GM10248 (cell line): Measurements from ENCODE around the gene SLC37A1.

Source experiments
- CTCF ChIA-PET: fragments of 300-600 bp; sonication (Branson Sonifier 250); formaldehyde crosslinking; extraction: SDS; loops from one replicate; lab custom pipeline; 2021; ENCODE audit warnings: antibody characterized with exemption; lab: Yijun Ruan, JAX
- POLR2A ChIA-PET: fragments of 350-650 bp; sonication (Branson Sonifier 250); formaldehyde crosslinking; extraction: SDS; loops from one replicate; lab custom pipeline; 2020; ENCODE audit warnings: antibody characterized with exemption; lab: Yijun Ruan, JAX
- DNase-seq: peaks from one replicate; pipeline ENCODE4 v3.0.0; 2012; ENCODE audit errors: extremely low spot score
- CTCF ChIP-seq: IDR thresholded peaks from 2 replicates; pipeline ENCODE4 v1.5.1; 2012; ENCODE audit warnings: mild to moderate bottlenecking, low read depth; ENCODE audit errors: extremely low read depth, missing control alignments, control extremely low read depth

SLC37A1 gene

GRCh38 chr21:42575111-42575510 is 61.5 kb downstream of the SLC37A1 start:
- no peak for TF ChIP-seq CTCF
- DNase-seq: no peak
- POLR2A ChIA-PET: no interaction called here
- CTCF ChIA-PET: no interaction called here

GRCh38 chr21:42576639-42577038 is 63.0 kb downstream of the SLC37A1 start:
- TF ChIP-seq CTCF: no peak
- DNase-seq: no peak
- POLR2A ChIA-PET: no interaction called here
- CTCF ChIA-PET: no interaction called here

- CTCF ChIA-PET: interaction anchor here (1.0 to 2.7 kb wide), 3 partner anchors 13 to 16 kb away, joined by 3 to 10 read pairs (median 5); no protein-coding TSS in a partner anchor
- POLR2A ChIA-PET: no interaction called here
- TF ChIP-seq CTCF: no peak
- no peak for DNase-seq
Observed at GRCh38 chr21:42578034-42578433, 64.4 kb downstream of the SLC37A1 start.

GRCh38 chr21:42578761-42579415 is 65.2 kb downstream of the SLC37A1 start:
- POLR2A ChIA-PET: no interaction called here
- DNase-seq: no peak
- CTCF ChIA-PET: interaction anchor here (0.9 to 2.7 kb wide), 4 partner anchors 14 to 22 kb away, joined by 3 to 10 read pairs (median 4); no protein-coding TSS in a partner anchor
- TF ChIP-seq CTCF: no peak

GRCh38 chr21:42579456-42580075 is 65.9 kb downstream of the SLC37A1 start:
- ChIA-PET CTCF (interaction anchor here (0.9 to 2.7 kb wide), 3 partner anchors 14 to 22 kb away, joined by 3 to 10 read pairs (median 6); no protein-coding TSS in a partner anchor), POLR2A (no interaction called here)
- TF ChIP-seq CTCF: no peak
- no peak for DNase-seq

- no peak for TF ChIP-seq CTCF
- CTCF ChIA-PET: interaction anchor here (1.4 to 2.7 kb wide), 2 partner anchors 14 to 15 kb away, joined by 6 to 10 read pairs; no protein-coding TSS in a partner anchor
- DNase-seq: no peak
- POLR2A ChIA-PET: no interaction called here
Observed at GRCh38 chr21:42580076-42580792, 66.6 kb downstream of the SLC37A1 start.
